Ishikawa (cell line): ENCODE results near the gene TRPM3.

Experiments used
- CEBPB ChIP-seq: IDR thresholded peaks from 2 replicates; pipeline ENCODE4 v1.6.1; 2012
- CREB1 ChIP-seq: IDR thresholded peaks from 2 replicates; pipeline ENCODE4 v1.6.1; 2012; ENCODE audit warnings: low read depth
- EGR1 ChIP-seq: IDR thresholded peaks from 2 replicates; pipeline ENCODE4 v1.6.1; 2012
- EP300 ChIP-seq: IDR thresholded peaks from 2 replicates; pipeline ENCODE4 v1.6.1; 2012; ENCODE audit warnings: borderline replicate concordance
- FOXM1 ChIP-seq: IDR thresholded peaks from 2 replicates; pipeline ENCODE4 v1.6.1; 2012; ENCODE audit warnings: low read depth, borderline replicate concordance
- MAX ChIP-seq: IDR thresholded peaks from 2 replicates; pipeline ENCODE4 v1.6.1; 2012
- NFIC ChIP-seq: IDR thresholded peaks from 2 replicates; pipeline ENCODE4 v1.6.1; 2012
- RAD21 ChIP-seq: IDR thresholded peaks from 2 replicates; pipeline ENCODE4 v1.6.1; 2012; ENCODE audit warnings: low read depth
- REST ChIP-seq: IDR thresholded peaks from 2 replicates; pipeline ENCODE4 v1.6.1; 2012; ENCODE audit warnings: low read depth, mild to moderate bottlenecking
- TAF1 ChIP-seq: IDR thresholded peaks from 2 replicates; pipeline ENCODE4 v1.6.1; 2012; ENCODE audit warnings: low read depth, mild to moderate bottlenecking
- TCF12 ChIP-seq: IDR thresholded peaks from 2 replicates; pipeline ENCODE4 v1.6.1; 2012; ENCODE audit warnings: low read depth
- TEAD4 ChIP-seq: IDR thresholded peaks from 2 replicates; pipeline ENCODE4 v1.6.1; 2012
- USF1 ChIP-seq: IDR thresholded peaks from 2 replicates; pipeline ENCODE4 v1.6.1; 2012
- YY1 ChIP-seq: IDR thresholded peaks from 2 replicates; pipeline ENCODE4 v1.6.1; 2012; ENCODE audit warnings: low read depth
- ZBTB7A ChIP-seq: IDR thresholded peaks from 2 replicates; pipeline ENCODE4 v1.6.1; 2012; ENCODE audit warnings: low read depth

The TRPM3 gene

GRCh38 chr9:70911791-70912190 is 209.6 kb downstream of the TRPM3 start:
- TF ChIP-seq TAF1 (no peak), NFIC (no peak), USF1 (no peak)

- TF ChIP-seq FOXM1 (no peak), TAF1 (no peak), EGR1 (no peak), YY1 (no peak), NFIC (no peak), USF1 (no peak), MAX (no peak), EP300 (no peak), REST (no peak), CEBPB (no peak), TCF12 (no peak), TEAD4 (no peak), CREB1 (no peak)
Measured at GRCh38 chr9:70910598-70910997, 210.8 kb downstream of the TRPM3 start.

- TF ChIP-seq REST, result no peak
- no peak for TF ChIP-seq FOXM1
- no peak for TF ChIP-seq TAF1
- TF ChIP-seq USF1, result no peak
- no peak for TF ChIP-seq MAX
- no peak for TF ChIP-seq CREB1
- TF ChIP-seq EP300, result no peak
- TF ChIP-seq TEAD4, result no peak
- TF ChIP-seq YY1, result no peak
- TF ChIP-seq TCF12, result no peak
Measured at GRCh38 chr9:70902692-70903131, 218.7 kb downstream of the TRPM3 start.

GRCh38 chr9:70902171-70902570 is 219.2 kb downstream of the TRPM3 start:
- TF ChIP-seq YY1, result no peak
- TF ChIP-seq MAX, result no peak
- TF ChIP-seq REST, result no peak
- no peak for TF ChIP-seq USF1
- no peak for TF ChIP-seq TEAD4
- TF ChIP-seq TCF12, result no peak
- no peak for TF ChIP-seq ZBTB7A
- TF ChIP-seq TAF1, result no peak
- TF ChIP-seq RAD21, result no peak
- TF ChIP-seq CEBPB, result no peak
- no peak for TF ChIP-seq FOXM1
- TF ChIP-seq CREB1, result no peak
- TF ChIP-seq EGR1, result no peak
